22Rv1 (cell line): ENCODE data around the gene FKBP1C.
A peak's percentile ranks its signal among the peaks of the same experiment; 100 is the strongest.

Source experiments
- H3K27ac ChIP-seq: fragments of 450-650 bp; 2 replicates; pipeline ENCODE4 v1.5.1; 2017
- CTCF ChIP-seq: fragments of 450-650 bp; IDR thresholded peaks from 2 replicates; pipeline ENCODE4 v1.5.1; 2017; ENCODE audit warnings: mild to moderate bottlenecking
- ZFX ChIP-seq: fragments of 450-650 bp; IDR thresholded peaks from 2 replicates; pipeline ENCODE4 v1.6.1; 2017; ENCODE audit warnings: antibody characterized with exemption, borderline replicate concordance

Gene FKBP1C

GRCh38 chr6:63245420-63245819, 34.2 kb downstream of the FKBP1C start:
- H3K27ac ChIP-seq = no peak overlapping the region
- TF ChIP-seq ZFX (no peak), CTCF (no peak)

GRCh38 chr6:63245909-63246308, 34.6 kb downstream of the FKBP1C start:
- TF ChIP-seq CTCF = peak; percentile 54
- TF ChIP-seq ZFX = no peak
- H3K27ac ChIP-seq = no peak overlapping the region

GRCh38 chr6:63246581-63246980, 35.3 kb downstream of the FKBP1C start:
- TF ChIP-seq CTCF = no peak
- no peak for TF ChIP-seq ZFX
- no peak overlapping the region for H3K27ac ChIP-seq

- TF ChIP-seq ZFX = no peak
- no peak for TF ChIP-seq CTCF
- no peak overlapping the region for H3K27ac ChIP-seq
Observed at GRCh38 chr6:63249875-63250482, 38.7 kb downstream of the FKBP1C start.

- TF ChIP-seq CTCF (no peak), ZFX (no peak)
Observed at GRCh38 chr6:63259153-63259552, 47.9 kb downstream of the FKBP1C start.

GRCh38 chr6:63261820-63262219, 50.6 kb downstream of the FKBP1C start:
- TF ChIP-seq CTCF (no peak), ZFX (no peak)
- H3K27ac ChIP-seq = no peak overlapping the region

More at GRCh38 chr6:63259153-63259552, 47.9 kb downstream of the FKBP1C start:
- H3K27ac ChIP-seq = no peak overlapping the region
